ENCODE measurements around the gene UBE2J2.

Gene UBE2J2

DNA sequence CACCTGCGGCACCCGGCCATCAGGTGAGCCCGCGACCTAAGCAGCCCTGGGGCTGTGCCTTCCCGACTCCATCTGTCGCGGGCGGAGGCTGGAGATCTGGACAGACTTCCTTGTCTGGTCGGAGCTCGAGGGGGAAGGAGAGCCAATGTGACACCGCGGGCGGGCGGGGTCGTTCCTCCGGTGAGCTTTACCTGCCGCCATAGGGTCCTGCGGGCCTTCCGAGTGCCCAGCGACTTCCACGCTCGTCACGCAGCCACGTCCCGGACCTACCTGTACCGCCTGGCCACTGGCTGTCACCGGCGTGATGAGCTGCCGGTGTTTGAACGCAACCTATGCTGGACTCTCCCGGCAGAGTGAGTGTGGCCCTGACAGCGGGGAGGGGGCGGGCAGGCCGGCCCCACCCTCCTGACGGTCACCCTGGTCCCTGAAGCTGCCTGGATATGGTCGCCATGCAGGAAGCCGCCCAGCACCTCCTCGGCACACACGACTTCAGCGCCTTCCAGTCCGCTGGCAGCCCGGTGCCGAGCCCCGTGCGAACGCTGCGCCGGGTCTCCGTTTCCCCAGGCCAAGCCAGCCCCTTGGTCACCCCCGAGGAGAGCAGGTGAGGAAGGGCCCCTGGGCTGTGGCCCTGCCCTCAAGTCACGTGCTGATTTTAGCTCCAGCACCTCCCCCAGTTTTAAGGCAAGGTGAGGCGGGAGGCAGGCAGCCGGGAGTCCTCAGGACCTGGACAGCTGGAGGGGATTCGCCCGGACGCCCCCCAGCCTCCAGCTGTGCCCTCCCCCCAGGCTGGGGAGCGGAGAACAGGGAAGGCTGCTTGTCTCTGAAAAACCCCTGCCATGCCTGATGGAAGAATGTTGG lies 35.8 kb upstream of the UBE2J2 start:
- DNase-seq: no peak

DNA sequence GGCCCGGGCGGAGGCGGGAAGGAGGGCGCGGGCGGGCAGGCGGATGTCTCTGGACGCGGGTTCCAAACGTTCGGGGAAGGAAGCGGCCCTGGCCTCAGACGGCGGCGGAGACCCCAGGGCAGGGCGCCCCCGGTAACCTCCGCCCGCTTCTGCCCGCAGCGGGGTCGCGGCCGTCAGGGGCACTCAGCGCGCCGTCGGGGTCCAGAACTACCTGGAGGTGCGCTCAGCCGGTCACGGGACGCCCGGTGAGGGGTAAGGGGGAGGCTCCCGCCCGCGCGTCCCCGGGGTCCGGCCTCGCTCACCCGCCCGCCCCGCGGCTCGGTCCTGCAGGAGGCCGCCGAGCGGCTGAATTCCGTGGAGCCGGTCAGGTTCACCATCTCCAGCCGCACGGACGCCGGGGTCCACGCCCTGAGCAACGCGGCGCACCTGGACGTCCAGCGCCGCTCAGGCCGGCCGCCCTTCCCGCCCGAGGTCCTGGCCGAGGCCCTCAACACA lies 35.1 kb upstream of the UBE2J2 start:
- DNase-seq: no peak

DNA sequence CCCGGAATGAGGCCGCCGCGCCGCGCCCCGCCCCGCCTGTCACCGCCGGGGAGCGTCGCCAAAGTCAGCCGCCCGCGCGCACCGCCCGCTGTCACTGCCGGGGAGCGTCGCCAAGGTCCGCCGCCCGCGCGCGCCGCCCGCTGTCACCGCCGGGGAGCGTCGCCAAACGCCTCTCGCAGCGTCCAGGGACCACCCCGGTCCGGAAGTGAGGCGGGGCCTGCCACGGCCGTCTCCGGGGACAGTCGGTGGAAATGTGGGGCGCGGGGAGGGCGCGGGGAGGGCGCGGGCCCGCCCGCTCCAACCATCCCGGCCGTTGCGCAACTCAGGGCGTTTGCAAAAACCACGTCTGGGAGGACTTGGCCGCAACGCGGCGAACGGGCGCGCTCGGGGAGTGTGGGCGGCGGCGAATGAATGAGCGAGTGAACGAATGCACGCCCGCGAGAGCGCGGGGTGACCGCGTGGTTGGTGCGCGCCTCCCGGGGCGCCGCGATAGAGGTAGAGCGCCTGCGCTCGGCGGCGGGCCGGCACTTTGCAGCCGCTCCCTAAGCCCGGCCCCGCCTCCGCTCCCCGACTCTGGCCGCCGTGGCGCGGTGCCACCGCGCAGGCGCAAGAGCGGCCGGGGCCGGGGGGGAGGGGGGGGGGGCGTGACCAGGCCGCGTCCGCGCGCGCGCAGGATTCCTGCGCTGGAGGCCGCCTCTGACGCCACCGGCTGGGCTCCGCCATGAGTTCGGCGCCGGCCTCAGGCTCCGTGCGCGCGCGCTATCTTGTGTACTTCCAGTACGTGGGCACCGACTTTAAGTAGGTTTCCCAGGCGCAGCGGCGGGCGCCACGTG lies 34.5 kb upstream of the UBE2J2 start, which contains the start of the genes ACAP3 and PUSL1:
ACAP3 (minus strand) TSS at position 8 of the 833 bp plus-strand sequence. CDS start 115 bp downstream, outside the sequence.
PUSL1 (plus strand) TSS at position 675 of the 833 bp plus-strand sequence; CDS start at position 722, 47 bp downstream.
- DNase-seq: peak; percentile 86 to 92

DNA sequence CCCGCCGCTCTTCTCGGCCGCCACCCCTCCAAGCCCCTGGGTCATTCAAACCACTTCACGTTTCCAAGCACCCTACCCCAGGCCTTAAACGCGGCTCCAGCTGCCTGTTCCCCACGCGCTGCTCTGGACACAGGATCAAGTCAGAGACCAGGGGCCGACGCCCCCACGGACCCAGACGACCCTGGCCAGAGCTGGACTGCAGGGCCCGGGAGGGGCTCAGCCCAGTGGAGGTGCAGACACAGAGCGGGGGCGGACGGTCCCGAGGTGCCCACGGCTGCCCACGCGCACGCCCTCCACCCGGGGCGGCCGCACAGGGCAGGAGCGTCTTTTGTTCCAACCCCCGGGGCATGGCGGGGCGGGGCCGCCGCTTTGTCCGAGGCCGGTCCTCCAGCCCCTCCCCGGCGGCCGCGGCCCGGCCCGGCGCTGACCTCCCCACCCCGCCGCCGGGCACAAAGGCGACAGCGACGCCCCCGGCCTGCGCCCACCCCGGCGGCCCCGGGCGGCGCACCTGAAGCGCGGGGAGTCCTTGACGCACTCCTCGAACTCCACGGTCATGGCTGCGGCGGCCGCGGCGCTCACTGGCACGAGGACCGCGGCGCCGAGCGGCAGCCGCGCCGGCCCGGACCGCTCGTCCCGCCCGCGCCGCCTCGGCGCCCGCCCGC lies 33.7 kb upstream of the UBE2J2 start:
- DNase-seq: no peak

DNA sequence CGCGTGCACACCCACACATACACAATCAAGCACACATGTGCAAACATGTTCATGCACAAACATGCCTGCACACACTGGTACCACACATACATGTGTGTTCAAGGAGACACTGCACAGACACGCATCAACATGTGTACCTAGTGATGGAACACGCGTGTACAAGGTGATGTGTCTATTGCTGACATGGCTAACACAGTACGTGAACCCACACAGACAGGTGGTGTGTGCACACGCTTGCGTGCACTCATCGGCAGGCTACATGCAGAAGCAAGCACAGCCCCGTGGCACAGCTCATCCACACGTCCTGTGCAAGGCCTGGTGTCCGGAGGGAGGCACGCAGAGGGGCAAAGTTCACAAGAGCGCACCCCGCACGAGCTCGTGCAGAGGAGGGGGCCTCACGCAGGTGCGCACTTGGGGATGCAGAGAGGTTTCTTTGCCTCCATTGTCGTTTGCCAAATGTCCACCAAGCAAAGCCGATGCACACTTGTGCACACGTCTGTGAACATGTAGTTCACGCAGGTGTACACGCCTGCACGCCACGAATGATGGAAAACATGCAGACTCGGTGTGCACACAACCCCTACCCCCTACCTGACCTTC lies 33.1 kb upstream of the UBE2J2 start:
- no peak for DNase-seq

DNA sequence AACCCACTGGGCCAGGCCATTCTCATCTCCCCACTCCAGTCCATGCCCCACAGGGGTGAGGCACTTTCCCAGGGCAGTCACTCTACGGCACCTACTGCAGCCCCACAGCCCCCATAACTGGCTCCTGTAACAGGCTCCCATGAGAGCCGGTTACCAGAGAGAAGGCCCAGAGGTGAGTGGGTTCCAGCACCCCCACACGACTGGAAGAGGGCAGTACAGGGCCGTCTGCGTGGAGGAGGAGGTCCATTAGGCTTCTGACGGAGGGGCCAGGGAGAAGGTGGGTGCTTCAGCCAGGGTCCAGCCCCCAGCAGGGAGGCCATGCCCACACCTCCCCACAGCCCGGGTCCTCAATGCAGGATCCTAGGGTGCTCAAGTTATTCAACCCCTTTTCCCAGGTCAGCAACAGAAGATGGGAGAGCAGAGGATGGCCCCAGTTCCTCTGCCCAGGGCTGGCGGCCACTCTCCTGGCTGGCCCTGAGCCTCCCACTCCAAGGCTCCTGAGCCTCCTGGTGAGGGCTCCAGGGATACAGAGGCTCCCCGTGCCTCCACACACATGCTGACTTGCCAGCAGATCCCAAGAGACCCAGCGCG lies 32.5 kb upstream of the UBE2J2 start:
- no peak for DNase-seq

DNA sequence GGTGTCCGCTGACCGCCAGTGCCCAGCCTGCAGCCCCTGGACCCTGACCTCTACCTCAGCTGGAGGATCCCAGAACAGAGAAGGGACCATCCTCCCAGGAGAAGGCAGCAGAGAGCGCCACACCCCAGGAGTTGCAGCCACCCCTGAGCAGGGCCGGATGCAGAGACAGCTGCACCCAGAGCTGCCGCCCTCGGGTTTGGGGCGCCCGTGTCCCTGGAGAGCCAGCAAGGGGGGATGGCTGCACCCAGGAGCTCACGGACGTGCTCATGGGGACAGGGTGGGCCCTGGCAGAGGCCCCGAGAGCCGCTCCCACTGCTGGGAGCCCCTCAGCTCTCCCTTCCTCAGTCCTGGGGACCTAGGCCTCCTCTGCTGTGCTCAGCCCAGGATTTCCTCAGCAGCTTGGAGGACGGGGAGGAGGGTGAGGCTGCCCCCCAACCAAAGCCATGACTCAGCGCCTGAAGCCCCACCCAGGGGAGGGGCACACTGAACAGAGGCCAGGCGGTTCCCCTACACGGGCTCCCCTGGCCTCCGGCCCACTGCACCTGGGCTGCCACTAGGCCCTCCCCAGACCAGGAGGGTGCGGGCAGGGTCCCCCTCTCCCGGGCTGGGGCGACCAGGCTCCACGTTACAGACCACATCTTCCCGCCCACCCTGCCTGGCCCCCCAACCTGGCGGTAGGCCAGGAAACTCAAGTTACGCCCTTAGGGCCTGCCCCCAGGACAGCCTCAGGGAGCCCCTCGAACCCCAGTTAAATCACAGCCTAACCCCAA lies 31.8 kb upstream of the UBE2J2 start:
- DNase-seq: no peak

DNA sequence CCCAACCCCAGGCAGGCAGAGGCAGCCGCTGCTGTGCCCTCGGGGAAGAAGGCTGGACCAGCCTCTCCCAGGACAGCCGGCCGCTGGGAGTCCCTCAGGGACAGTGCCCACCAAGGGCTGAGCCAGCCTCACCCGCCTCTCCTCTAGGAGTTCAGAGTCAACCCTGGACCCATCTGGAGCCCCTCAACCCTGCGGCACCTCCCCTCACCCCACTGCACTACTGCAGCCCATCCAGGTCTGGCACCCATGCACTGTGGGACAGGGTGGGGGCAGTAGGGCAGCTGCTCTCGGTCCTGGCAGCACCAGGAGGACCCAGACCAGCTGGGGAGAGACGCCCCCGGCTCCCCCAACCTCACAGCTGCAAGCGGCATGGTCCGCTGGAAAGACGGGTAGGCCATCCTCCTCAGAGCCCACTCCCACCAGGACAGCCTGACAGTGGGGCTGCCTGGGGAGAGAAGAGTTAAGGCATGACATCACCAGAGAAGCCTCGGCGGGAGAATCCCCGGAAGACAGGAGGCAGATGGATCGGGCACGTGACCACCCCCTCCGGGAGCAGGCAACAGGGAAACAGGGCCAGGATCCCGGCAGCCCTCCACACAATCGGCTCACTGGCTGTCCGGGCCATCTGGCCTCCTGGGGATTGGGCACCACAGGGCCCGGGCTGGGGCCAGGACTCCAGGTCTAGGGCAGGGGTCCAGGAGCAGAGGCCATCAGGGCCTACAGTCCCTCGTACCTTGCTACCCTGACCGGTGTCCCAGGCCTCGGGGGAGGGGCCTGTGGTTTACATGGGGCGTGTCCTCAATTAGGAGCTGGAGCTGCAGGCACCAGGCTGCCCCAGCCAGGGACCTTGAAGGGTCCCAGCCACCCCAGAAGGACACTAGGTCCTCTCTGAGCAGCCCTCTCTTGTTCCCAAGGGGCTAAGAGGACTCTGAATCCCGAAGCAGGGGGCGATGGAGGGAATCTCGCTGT lies 31.0 kb upstream of the UBE2J2 start:
- DNase-seq: peak in 1 of 2 experiments; percentile 49

DNA sequence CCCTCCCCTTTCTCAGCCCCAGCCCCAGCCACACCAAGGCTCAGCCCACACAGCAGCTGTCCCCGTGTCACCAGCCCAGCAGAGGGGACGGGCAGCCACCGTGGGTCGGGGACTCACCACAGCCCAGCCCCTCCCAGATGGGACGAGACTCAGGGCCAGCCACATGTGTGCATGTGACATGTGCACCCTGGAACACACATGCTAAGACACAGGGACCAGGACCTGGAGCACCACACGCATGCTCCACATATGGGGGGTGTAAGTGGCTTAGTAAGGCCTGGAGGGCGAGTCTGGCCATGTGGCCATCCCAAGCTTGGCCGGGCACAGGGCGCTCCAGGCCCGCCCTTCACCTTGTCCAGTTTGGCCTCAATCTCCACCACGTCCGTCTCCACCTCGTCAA lies 30.1 kb upstream of the UBE2J2 start:
- no peak for DNase-seq

DNA sequence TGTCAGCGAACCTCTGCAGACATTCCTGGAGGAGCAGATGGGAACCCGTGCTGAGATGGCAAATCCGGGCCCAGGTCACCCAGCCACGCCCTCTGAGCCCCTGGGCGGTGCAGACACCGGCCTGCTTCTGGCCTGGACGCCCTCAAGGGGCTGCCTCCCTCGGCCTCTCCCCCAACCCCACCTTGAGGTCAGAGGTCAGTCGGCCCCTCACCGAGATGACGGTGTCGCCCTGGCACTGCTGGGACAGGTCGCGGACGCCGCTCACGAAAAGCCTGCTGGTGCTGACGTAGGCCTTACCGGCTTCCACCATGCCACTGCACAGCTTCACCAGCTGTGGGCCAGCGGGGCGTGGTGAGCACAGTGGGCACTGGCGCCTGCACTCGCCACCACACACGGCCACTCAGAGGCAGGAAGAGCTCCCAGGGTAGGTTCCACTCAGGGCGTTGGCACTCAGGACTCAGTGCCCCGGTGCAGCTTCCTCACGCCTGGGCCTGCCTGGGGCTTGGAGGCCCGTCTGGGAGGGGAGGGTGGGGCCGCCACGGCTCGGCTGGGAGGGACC lies 29.4 kb upstream of the UBE2J2 start:
- no peak for DNase-seq

DNA sequence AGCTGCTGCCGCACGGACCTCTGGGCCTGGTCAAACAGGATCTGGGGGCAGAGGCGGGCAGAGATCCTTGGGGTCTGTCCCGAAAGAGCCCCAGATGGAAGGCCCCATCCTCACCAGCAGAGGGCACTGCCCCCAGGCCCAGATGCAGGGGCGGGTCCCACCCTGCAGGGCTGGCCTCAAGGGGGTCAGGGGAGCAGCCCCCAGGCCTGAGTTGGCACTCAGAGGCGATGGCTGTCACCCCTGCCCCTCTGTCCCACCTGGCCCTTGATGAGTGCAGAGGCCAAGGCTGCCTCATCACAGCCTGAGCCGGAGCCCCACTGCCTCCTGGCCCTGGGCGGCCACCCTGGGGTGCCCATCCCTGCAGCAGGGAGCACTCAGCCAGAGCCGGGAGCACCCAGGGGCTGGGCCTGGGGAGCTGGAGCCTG lies 28.4 kb upstream of the UBE2J2 start:
- no peak for DNase-seq

DNA sequence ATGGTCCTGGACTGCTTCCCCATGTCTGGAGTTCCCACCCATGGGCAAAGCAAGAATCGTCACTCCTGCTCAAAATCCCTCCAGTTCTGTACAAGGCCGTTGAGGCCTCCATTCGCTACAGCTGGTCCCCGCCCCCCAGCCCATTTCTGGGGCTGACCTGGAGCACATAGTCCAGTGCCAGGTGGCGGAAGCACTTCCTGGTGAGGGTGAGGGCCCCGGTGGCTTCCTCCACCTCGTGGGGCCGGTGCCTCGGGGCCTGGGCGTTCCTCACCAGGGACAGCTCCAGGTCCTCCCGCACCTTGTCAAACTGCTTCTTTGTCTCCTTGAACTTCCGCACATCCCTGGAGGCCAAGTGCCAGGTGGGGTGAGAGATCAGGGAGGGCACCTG lies 26.7 kb upstream of the UBE2J2 start:
- no peak for DNase-seq

DNA sequence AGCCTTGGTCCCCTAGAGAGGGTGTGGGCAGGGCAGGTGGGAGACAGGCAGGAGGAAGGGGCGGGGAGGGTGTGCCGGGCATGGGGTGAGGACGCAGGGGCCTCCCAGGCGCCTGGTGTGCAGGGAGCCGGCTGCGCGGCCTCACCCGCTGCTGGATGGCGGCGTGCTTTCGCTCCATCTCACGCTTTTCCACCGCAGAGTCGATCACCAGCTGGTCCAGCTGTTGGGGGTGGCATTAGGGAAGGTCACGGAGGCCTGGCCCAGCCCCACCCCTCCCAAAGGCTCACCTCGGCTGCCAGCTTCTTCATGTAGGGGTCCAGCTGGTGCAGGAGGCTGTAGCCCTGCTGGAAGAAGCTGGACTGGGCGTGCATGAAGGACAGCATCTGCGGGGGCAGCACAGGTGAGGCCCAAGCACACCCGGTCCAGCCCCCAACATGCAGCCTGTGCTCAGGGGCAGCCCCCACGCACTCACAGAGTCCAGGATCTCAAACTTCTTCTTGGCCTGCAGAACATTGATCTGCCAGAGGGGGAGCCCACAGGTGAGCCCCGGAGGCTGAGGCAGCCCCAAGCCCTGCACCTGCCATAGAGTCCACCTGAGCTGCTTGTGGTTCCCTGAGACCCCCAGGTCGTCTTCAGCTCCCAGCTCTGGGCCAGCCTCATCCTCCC lies 26.2 kb upstream of the UBE2J2 start:
- no peak for DNase-seq

DNA sequence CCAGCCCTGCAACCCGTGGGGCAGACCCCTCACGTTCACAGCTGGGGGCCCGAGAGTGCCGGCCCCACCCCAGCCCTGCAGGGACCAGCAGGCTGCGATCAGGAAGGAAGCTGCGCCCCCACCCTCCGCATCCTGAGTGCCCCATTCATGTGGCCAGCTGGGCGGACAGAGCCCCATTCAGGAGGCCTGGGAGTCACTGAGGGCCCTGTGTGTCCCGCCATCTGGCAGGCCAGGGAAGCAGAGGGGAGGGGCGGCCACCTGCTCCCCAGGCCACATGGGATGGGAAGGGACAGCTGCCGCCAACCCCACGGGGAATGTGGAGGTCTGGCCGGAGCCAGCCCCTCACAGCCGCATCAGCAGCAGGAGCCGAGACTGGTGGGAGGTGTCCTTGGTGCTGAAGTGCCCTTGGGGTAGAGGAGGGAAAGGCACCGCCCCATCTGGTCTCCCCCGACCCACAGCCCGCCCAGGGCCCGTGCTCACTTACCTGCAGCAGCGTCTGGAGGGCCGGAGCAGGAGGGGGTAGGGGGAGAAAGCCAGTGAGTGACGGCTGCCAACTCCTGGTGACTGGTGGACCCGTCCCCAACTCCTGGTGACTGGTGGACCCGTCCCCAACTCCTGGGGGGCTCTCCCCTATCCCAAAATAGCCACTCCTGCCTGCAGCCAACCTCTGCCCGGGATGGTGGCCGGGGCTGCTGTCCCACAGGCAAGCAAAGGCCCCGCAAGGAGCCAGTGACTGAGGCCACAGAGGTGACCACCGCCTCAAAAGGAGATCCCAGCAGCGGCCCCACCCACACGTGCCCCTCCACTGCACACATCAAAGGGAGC lies 25.4 kb upstream of the UBE2J2 start:
- DNase-seq: no peak

DNA sequence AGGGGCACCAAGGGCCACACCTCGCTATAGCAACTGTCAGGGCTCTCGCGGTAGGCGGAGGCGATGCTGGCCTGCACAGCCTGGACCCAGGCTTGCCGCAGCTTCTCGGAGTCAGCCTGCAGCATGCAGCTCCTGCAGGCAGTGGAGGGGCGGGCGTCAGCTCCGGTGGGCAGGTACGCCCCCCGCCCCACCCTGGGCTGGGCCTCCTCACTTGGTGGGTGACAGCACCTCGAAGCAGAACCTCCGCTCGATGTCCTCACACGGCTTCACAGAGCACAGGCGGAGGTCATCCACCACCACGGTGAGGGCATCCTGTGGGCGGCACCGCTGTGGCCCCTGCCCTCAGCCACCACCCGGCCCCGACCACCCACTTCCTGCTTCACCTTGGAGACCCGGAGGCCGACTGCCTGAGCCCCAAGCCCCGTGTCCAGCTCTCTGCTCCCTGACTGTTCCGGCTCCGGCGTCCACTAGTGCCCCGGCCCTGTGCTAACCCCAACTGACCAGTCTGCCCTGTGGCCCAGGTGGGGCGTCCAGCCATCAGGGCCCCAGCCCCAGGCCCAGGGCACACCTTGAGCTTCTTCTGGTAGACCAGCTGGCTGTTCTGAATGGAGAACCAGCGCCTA lies 24.3 kb upstream of the UBE2J2 start:
- no peak for DNase-seq

DNA sequence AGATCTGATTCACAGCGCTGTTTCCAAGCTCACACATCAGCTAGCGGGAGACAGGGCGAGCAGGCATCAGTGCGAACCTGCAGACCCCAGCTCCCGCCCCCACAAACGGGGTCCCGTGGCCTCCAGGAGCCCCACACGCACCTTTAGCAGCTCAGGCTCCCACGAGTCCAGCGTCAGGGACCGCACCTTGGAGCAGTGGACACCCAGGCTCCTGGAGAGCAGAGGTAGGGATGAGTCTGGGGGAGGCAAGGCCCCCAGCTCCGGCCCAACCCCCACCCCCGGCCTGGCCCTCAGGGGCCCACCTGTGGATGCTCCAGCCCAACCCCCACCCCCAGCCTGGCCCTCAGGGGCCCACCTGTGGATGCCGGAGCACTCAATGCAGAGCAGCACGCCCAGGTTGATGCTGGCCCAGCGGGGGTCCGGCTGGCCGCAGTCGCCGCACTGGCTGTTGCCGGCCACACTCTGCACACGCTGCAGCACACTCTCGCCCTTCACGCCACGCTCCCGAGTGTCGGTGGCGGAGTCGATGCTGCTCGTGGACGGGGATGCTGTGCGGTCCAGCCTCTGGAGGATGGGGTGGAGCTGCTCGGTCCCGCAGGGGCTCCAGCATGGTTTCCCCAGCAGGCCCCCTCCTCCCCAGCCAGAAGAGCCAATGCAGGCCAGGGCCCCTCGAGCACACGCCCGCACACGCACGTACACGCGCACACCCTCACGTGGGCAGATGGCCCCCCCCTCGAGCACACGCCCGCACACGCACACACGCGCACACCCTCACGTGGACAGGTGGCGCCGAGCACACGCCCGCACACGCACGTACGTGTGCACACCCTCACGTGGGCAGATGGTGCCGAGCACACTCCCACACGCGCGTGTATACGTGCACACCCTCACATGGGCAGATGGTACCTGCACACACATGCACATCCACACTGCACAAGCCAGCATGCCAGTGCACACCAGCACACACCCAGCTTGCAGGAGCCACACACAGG lies 22.7 kb upstream of the UBE2J2 start:
- DNase-seq: no peak

Data from NCI-H187 (cell line).